ENCODE measurements around the gene SCAP.

DNA sequence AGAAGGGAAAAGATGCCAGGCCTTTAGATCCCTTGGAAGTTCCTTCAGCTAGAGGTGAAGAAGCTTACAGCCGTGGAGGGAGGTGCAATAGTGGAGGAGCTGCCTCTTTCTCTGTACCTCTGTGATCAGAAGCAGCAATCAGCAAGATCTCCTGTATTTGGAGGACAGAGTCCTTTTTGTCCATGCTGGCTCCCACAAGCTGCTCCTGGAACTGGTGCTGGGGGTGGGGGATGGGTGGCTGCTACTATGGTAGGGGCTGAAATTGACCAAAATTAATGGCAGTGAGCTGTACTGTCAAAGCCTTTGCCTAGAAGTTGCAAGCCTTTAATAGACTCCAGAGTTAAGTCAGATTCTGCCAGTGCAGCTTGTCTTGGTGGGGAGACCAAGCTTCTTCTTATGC, 76.7 kb downstream of the SCAP start:
- TF ChIP-seq POLR2AphosphoS5 (IDR thresholded peaks at IDR 0.05) (no peak), EP300 (IDR thresholded peaks at IDR 0.05) (no peak)
- TF ChIP-seq, protein P1, sequence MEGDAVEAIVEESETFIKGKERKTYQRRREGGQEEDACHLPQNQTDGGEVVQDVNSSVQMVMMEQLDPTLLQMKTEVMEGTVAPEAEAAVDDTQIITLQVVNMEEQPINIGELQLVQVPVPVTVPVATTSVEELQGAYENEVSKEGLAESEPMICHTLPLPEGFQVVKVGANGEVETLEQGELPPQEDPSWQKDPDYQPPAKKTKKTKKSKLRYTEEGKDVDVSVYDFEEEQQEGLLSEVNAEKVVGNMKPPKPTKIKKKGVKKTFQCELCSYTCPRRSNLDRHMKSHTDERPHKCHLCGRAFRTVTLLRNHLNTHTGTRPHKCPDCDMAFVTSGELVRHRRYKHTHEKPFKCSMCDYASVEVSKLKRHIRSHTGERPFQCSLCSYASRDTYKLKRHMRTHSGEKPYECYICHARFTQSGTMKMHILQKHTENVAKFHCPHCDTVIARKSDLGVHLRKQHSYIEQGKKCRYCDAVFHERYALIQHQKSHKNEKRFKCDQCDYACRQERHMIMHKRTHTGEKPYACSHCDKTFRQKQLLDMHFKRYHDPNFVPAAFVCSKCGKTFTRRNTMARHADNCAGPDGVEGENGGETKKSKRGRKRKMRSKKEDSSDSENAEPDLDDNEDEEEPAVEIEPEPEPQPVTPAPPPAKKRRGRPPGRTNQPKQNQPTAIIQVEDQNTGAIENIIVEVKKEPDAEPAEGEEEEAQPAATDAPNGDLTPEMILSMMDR (IDR thresholded peaks at IDR 0.05), result no peak
